ENCODE measurements around the gene RASSF10. TPM values are rescaled to one million over a fixed set of nuclear protein-coding genes. Genes with fewer than 3 reads are reported as not detected.

Gene RASSF10
- total and polyA plus RNA-seq, 2 experiments from 2014 or later = 8.2 TPM; not detected in 1

- no peak for DNase-seq (ENCODE audit: low read depth in 1 of 2, low spot score in 1 of 2)
- TF ChIP-seq CTCF (IDR thresholded peaks at IDR 0.05; ENCODE audit: low read depth, low read length) = no peak
These were observed 14.6 kb upstream of the RASSF10 start for GRCh38 chr11:12994476-12994875.

GRCh38 chr11:12995188-12995587 lies 13.9 kb upstream of the RASSF10 start:
- H3K36me3 ChIP-seq = no peaks in the 10 kb centered on the region
- peak in 1 of 2 donors; percentile 96 for DNase-seq (ENCODE audit: low read depth in 1 of 2, low spot score in 1 of 2)
- no peak for TF ChIP-seq CTCF (IDR thresholded peaks at IDR 0.05; ENCODE audit: low read depth, low read length)
- H3K4me3 ChIP-seq = no peak overlapping the region
- peaks cover 6% of the 10 kb centered on the region for H3K27me3 ChIP-seq
- H3K27ac ChIP-seq = no peak overlapping the region
- no peaks in the 10 kb centered on the region for H3K4me1 ChIP-seq (ENCODE audit: low read depth)
- no peaks in the 10 kb centered on the region for H3K9me3 ChIP-seq (ENCODE audit: low read depth)

More at GRCh38 chr11:12994476-12994875, 14.6 kb upstream of the RASSF10 start:
- Histone ChIP-seq H3K36me3 (no peaks in the 10 kb centered on the region), H3K4me3 (no peak overlapping the region), H3K9me3 (ENCODE audit: low read depth) (no peaks in the 10 kb centered on the region), H3K27me3 (peaks cover 6% of the 10 kb centered on the region), H3K27ac (no peak overlapping the region), H3K4me1 (ENCODE audit: low read depth) (no peaks in the 10 kb centered on the region)

- DNase-seq (ENCODE audit: low read depth in 1 of 2, low spot score in 1 of 2) = no peak
- Histone ChIP-seq H3K4me3 (no peak overlapping the region), H3K27ac (no peak overlapping the region), H3K27me3 (peaks cover 6% of the 10 kb centered on the region), H3K9me3 (ENCODE audit: low read depth) (no peaks in the 10 kb centered on the region), H3K36me3 (no peaks in the 10 kb centered on the region), H3K4me1 (ENCODE audit: low read depth) (no peaks in the 10 kb centered on the region)
- TF ChIP-seq CTCF (IDR thresholded peaks at IDR 0.05; ENCODE audit: low read depth, low read length) = no peak
These were observed 13.3 kb upstream of the RASSF10 start for GRCh38 chr11:12995823-12996222.

GRCh38 chr11:12997168-12997567 lies 11.9 kb upstream of the RASSF10 start:
- TF ChIP-seq CTCF (IDR thresholded peaks at IDR 0.05; ENCODE audit: low read depth, low read length) = no peak
- Histone ChIP-seq H3K27me3 (peaks cover 6% of the 10 kb centered on the region), H3K9me3 (ENCODE audit: low read depth) (no peaks in the 10 kb centered on the region), H3K4me1 (ENCODE audit: low read depth) (no peaks in the 10 kb centered on the region), H3K27ac (no peak overlapping the region), H3K4me3 (no peak overlapping the region), H3K36me3 (no peaks in the 10 kb centered on the region)
- DNase-seq (ENCODE audit: low read depth in 1 of 2, low spot score in 1 of 2) = no peak

GRCh38 chr11:12998336-12998735 lies 10.8 kb upstream of the RASSF10 start:
- H3K4me1 ChIP-seq (ENCODE audit: low read depth) = no peaks in the 10 kb centered on the region
- H3K27me3 ChIP-seq = peaks cover under 1% of the 10 kb centered on the region
- H3K4me3 ChIP-seq = no peak overlapping the region
- H3K9me3 ChIP-seq (ENCODE audit: low read depth) = no peaks in the 10 kb centered on the region
- H3K36me3 ChIP-seq = no peaks in the 10 kb centered on the region
- DNase-seq (ENCODE audit: low read depth in 1 of 2, low spot score in 1 of 2) = no peak
- TF ChIP-seq CTCF (IDR thresholded peaks at IDR 0.05; ENCODE audit: low read depth, low read length) = no peak
- H3K27ac ChIP-seq = no peak overlapping the region

GRCh38 chr11:12999597-12999996 lies 9.5 kb upstream of the RASSF10 start:
- TF ChIP-seq CTCF (IDR thresholded peaks at IDR 0.05; ENCODE audit: low read depth, low read length) = no peak
- no peak overlapping the region for H3K4me3 ChIP-seq
- H3K4me1 ChIP-seq (ENCODE audit: low read depth) = no peaks in the 10 kb centered on the region
- no peak for DNase-seq (ENCODE audit: low read depth in 1 of 2, low spot score in 1 of 2)
- H3K27me3 ChIP-seq = no peaks in the 10 kb centered on the region
- no peaks in the 10 kb centered on the region for H3K36me3 ChIP-seq
- H3K9me3 ChIP-seq (ENCODE audit: low read depth) = no peaks in the 10 kb centered on the region
- H3K27ac ChIP-seq = no peak overlapping the region

All from cardiac muscle cell (in vitro differentiated cells and primary cell).